Measurements from ENCODE around the gene ZNF397. TPM values are rescaled to one million over a fixed set of nuclear protein-coding genes. Genes with fewer than 3 reads are reported as not detected.

ZNF397 gene
- total RNA-seq, 1 experiment from 2014 or later: 23.8 TPM

GRCh38 chr18:35241448-35241804 is 592 bp downstream of the ZNF397 start:
- H3K9me2 ChIP-seq (ENCODE audit: insufficient read depth): no peaks in the 10 kb centered on the region
- H3K79me2 ChIP-seq (ENCODE audit: insufficient read depth, low read length): peaks cover 18% of the 10 kb centered on the region
- CTCF ChIA-PET: no interaction called here
- H3K4me3 ChIP-seq (replicated peaks in 1 of 2; ENCODE audit: low read depth in 1 of 2, low read length in 2 of 2): peak overlapping the region; percentile 69
- intact Hi-C loops (cut with micrococcal nuclease): no loop called here
- H3K27me3 ChIP-seq (ENCODE audit: insufficient read depth, low read length): no peaks in the 10 kb centered on the region
- BruUV-seq (replicated peaks): TSS peak; percentile 75
- peak overlapping the region; percentile 79 for H3K9ac ChIP-seq (ENCODE audit: low read length)
- RAD21 ChIA-PET (ENCODE audit: low non-redundant PET in 1 of 2, low total read pairs in 2 of 2, uncharacterized antibody in 2 of 2, unreplicated experiment in 2 of 2): no interaction called here
- peak overlapping the region; percentile 73 for H3K27ac ChIP-seq (ENCODE audit: low read depth, low read length)
- peak overlapping the region; percentile 74 for H3K4me2 ChIP-seq (ENCODE audit: low read length)
- POLR2A ChIA-PET: interaction anchor here (0.7 to 1.2 kb wide), 3 partner anchors 13 to 502 kb away, joined by 3 to 4 read pairs (median 3); no protein-coding TSS in a partner anchor
- peaks cover 0 to 9% of the 10 kb centered on the region in 2 experiments; a peak in 2 of 4 replicates for H3K9me3 ChIP-seq (ENCODE audit: control insufficient read depth in 1 of 2, insufficient read depth in 1 of 2, low read depth in 1 of 2, low read length in 2 of 2)
- H2AFZ ChIP-seq (ENCODE audit: low read depth, low read length, poor library complexity, severe bottlenecking): no peak overlapping the region
- no peaks in the 10 kb centered on the region for H4K20me1 ChIP-seq (ENCODE audit: insufficient read depth)
- peaks cover 37 to 42% of the 10 kb centered on the region in 2 experiments for H3K36me3 ChIP-seq (ENCODE audit: control insufficient read depth in 1 of 2, insufficient read depth in 2 of 2, low read length in 2 of 2)
- TF ChIP-seq POLR2A (IDR thresholded peaks at IDR 0.05; ENCODE audit: borderline replicate concordance, extremely low read depth, insufficient read depth, insufficient read length): no peak
- TF ChIP-seq RAD21 (IDR thresholded peaks at IDR 0.05; ENCODE audit: low read depth): no peak
- TF ChIP-seq CTCF (IDR thresholded peaks at IDR 0.05 in 2 of 3, conservative IDR thresholded peaks at IDR 0.05 in 1 of 3; ENCODE audit: borderline replicate concordance in 1 of 3, insufficient read depth in 1 of 3, low read depth in 2 of 3, low read length in 2 of 3): no peak
- no peak for TF ChIP-seq ZFX (IDR thresholded peaks at IDR 0.05)
- no peak for TF ChIP-seq MAX (IDR thresholded peaks at IDR 0.05)
- no peak for TF ChIP-seq FOSL1 (IDR thresholded peaks at IDR 0.05; ENCODE audit: low read depth)
- TF ChIP-seq ATF3 (IDR thresholded peaks at IDR 0.05): no peak
- no peak for TF ChIP-seq EZH2 (IDR thresholded peaks at IDR 0.05)
- TF ChIP-seq ZNF274 (IDR thresholded peaks at IDR 0.05; ENCODE audit: low read depth, low read length): no peak
- no peak for TF ChIP-seq YY1 (IDR thresholded peaks at IDR 0.05; ENCODE audit: extremely low read depth, insufficient replicate concordance, low read depth, low read length)
- TF ChIP-seq POLR2AphosphoS5 (IDR thresholded peaks at IDR 0.05; ENCODE audit: low read depth, low read length): no peak
- no peak for TF ChIP-seq REST (IDR thresholded peaks at IDR 0.05; ENCODE audit: low read depth)
- H3K4me1 ChIP-seq (ENCODE audit: control insufficient read depth in 1 of 2, insufficient read depth in 2 of 2, low read length in 2 of 2): peaks cover 4 to 10% of the 10 kb centered on the region in 2 experiments; a peak in 3 of 4 replicates
- no peak for ATAC-seq
- DNase-seq (ENCODE audit: low read depth, low spot score): no peak
